ENCODE results near the gene PBX4. TPM values are rescaled to one million over a fixed set of nuclear protein-coding genes. Genes with fewer than 3 reads are reported as not detected.
A peak's percentile ranks its signal among the peaks of the same experiment; 100 is the strongest.

Gene PBX4
- total RNA-seq, 1 experiment from 2014 or later, result 1.9 TPM

DNA sequence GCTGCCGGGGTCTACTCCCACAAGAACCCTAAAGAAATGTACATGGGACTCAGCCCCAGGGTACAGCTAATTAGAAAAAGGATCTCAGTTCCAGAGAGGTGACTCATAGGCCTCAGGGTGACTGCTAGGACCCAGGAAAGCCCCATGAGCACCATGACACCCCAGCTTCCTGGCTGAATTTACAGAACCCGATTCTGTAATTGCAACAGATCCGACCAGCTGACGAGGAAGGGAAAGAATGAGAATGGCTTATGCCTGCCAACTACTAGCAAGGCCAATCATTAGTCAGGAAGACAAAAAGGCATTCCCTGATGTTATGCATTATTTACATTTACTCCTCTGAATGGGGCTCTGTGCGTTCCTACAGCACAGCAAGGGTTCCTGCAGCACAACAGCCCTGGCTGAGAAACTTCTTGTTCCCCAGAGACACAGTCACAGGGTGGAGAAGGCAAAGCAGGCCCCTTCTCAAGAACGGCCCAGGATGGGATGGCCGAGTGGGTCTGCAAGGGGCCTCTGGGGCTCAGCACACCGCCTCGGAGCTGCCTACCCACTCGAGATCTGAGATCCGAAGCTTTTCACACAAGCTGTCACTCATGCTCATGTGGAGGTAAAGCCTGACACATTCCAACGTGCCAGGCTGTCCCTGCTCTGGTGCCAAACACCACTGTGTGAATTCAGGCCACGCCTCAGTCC is 27.2 kb downstream of the PBX4 start:
- peak; percentile 92 for DNase-seq (ENCODE audit: low read depth)

GRCh38 chr19:19588546-19588945 is 29.9 kb downstream of the PBX4 start:
- no peak for DNase-seq (ENCODE audit: low read depth)

- DNase-seq (ENCODE audit: low read depth), result no peak
Measured at GRCh38 chr19:19587771-19588170, 30.7 kb downstream of the PBX4 start.

- DNase-seq (ENCODE audit: low read depth), result no peak
Measured at GRCh38 chr19:19584356-19584755, 34.1 kb downstream of the PBX4 start.

GRCh38 chr19:19582471-19582870 is 36.0 kb downstream of the PBX4 start:
- DNase-seq (ENCODE audit: low read depth), result no peak

DNA sequence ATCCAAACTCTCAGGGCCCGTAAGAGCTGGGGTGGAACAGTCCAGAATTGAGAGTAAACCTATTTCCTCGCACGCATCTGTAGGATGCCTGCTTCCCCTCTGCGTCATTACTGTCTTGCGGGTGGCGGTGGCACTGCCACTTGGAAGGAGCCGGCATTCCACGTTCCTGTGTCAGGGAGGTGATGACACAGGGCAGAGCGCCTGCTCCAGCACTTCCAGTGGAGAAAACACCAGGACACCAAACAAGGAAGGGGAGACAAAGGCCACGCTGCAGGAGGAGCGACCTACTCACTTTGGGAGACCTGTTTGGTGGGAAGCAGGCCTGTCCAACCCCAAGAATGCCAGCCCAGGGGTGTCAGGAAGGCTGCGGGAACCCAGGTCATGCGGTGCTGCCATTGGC is 37.1 kb downstream of the PBX4 start:
- DNase-seq (ENCODE audit: low read depth), result no peak

DNA sequence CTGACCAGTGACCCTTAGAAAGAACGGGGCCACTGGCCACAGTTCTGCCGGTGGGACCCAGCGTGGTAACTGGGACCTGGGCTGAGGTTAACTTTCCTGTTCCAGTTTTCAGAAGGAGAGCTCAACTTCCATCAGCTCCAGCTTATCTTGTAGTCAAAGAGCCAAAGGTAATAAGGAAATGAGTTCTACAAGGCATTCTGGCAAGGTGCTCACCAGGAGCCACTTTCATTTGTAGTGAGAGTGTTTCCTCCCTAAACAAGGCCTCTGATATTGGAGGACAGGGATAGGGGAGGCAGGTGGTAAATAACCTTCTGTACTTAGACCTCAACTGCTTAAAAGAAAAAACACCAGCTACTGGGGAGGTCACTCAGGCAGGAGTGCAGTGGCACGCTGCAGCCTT is 38.1 kb downstream of the PBX4 start:
- DNase-seq (ENCODE audit: low read depth), result no peak

DNA sequence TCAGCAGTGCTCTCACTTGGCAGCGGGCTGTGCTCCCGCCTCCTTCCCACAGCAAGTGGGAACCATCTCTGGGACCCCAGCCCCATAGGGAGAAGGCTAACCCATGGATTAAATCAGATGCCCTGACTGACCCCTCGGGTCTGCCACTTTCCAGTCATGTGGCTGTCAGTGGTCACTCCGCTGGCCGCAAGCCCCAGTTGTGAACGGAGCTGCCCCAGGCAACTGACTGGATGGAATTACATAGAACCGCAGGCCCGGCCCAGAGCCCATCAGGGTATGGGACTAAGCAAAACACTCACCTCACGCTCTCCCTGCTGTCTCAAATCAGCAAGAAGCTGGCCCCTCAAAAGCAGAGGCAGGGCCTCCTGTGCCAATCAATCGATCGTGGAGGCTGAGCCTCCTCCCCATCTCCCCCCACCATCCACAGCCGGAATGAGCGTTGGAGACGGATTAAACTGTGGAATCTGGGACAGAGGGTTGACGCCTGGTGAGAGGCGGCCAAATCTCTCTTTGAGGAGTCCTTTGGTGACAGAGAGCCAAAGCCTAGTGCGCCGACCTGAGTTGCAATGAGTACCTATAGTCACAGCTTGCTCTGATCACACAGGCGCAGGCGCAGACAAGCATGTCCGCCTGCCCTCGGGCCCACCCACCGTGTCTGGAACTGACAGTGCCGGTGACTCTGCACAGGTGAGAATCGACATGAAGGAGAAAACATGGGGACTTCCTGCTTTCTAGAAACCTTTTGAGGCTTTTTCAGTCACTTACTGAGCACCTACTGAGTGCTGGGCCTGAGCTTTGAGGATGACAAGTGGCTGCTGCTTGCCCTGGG is 38.7 kb downstream of the PBX4 start:
- DNase-seq (ENCODE audit: low read depth), result no peak

DNA sequence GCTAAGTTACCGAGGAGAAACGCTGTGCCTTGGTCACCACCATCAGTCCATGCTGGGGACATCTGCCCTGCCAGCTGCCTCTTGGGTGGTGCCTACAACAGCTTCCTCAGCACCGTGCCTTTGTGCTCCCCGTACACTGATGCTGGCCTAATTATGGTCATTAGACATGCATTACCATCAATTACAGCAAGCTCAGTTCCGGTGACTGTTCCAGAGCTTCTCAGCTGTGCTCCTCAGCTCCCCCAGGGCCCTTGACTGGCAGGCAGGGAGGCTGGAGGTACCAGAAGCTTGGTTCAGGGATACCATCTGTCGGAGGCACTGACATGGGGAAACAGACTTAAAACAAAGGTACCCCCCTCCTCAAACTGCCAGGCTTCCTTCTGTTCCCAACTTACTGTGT is 40.2 kb downstream of the PBX4 start:
- no peak for DNase-seq (ENCODE audit: low read depth)

DNA sequence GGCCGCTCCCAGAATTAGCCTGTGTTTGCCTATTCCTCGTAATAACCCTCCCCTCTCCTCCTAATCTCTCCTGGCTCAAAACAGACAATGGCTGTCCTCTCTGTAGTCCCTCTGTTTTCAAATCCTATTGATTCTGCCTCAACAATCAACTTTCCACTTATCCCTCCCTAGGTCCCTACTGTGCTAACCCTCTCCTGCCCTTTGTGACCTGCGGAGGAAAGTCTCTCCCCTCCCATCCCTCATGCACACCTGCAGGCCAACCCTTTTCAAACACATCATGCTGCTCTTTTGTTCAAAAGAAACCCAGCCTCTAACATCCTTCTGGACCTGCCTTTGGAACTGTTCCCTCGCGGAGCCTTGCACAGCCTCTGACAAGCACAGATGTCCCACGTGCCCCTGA is 43.1 kb downstream of the PBX4 start:
- no peak for DNase-seq (ENCODE audit: low read depth)

DNA sequence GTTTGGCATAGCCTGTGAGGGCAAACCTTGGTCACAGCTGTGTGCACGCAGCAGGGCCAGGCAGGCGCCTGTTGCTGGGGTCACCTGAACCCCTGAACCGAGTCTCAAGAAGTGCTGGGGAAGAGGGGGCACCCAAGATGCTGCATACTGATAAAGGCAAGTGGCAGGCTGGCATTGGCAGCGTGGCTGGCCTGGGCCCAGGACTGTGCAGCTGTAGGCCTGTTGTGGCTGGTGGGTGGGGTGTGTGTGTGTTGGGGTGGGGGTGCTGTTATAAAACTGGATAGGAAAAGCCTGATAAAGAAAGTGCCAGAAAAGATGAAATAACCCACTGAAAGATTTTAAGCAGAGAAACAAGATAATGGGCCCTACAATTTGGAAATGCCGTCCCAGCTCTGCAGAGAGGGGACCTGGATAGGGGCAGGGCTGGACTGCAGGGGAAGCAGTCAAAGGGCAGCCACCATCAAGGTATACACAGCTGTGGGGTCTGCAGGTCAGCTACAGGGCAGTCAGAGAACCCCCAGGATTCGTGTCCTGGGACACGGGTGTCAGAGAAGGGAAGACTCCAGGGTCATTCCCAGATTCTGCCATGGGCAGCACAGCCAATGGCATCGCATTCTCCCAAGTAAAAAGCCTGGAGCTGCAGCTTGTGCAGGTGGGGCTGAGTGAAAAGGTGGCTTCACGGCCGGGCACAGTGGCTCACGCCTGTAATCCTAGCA is 47.3 kb downstream of the PBX4 start:
- DNase-seq (ENCODE audit: low read depth), result no peak

- no peak for DNase-seq (ENCODE audit: low read depth)
Measured at GRCh38 chr19:19570571-19570970, 47.9 kb downstream of the PBX4 start.

GRCh38 chr19:19568802-19569756 is 49.4 kb downstream of the PBX4 start:
- peak; percentile 55 for DNase-seq (ENCODE audit: low read depth)

DNA sequence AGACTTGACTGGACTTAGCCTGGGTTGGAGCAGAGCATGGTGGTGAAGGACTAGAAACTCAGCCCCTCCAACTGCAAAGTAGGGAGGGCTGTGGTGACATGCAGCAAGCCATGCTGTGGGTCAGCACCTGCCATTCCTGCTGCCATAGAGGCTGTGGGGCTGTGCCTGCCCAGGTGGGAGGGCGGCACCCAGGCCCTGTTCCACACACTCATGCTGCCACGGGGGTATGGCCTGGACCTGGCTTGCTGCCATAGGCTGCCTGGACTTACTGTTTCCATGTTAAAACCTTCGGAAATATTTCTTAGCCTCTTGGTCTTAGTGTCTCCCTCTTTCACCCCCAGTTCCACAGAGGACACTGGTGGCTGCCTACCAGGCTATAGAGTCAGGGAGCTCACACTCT is 51.1 kb downstream of the PBX4 start:
- no peak for DNase-seq (ENCODE audit: low read depth)

DNA sequence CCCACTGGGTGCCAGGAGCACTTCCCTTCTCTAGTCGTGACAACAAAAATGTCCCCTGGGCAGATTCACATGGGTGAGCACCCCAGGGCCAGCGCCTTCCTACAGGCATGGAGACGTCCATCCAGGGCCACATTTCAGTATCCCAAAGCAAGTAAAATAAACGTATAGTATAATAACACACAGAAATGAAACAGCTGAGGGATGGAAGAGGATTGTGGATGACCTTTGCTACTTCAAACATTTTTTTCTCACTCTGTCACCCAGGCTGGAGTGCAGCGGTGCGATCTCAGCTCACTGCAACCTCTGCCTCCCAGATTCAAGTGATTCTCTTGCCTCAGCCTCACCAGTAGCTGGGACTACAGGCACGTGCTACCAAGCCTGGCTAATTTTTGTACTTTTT is 52.2 kb downstream of the PBX4 start:
- DNase-seq (ENCODE audit: low read depth), result no peak

- DNase-seq (ENCODE audit: low read depth), result no peak
Measured at GRCh38 chr19:19563348-19563848, 55.1 kb downstream of the PBX4 start.

GRCh38 chr19:19562665-19563347 is 55.7 kb downstream of the PBX4 start:
- DNase-seq (ENCODE audit: low read depth), result no peak

GRCh38 chr19:19561946-19562664 is 56.4 kb downstream of the PBX4 start:
- DNase-seq (ENCODE audit: low read depth), result no peak

GRCh38 chr19:19559931-19560330 is 58.6 kb downstream of the PBX4 start:
- no peak for DNase-seq (ENCODE audit: low read depth)

- DNase-seq (ENCODE audit: low read depth), result no peak
Measured at GRCh38 chr19:19558636-19559035, 59.9 kb downstream of the PBX4 start.
